H1 (cell line): Measurements from ENCODE around the gene FTHL17. TPM values are rescaled to one million over a fixed set of nuclear protein-coding genes. Genes with fewer than 3 reads are reported as not detected.

Source experiments
- CTCF ChIA-PET: fragments of 300-600 bp; sonication (Branson Sonifier 250); formaldehyde crosslinking; loops from one replicate; lab custom pipeline; 2021; ENCODE audit not compliant: partially characterized antibody; lab: Charles Lee
- POLR2A ChIA-PET: fragments of 300-600 bp; sonication (Branson Sonifier 250); formaldehyde crosslinking; loops from one replicate; lab custom pipeline; 2021; ENCODE audit warnings: inconsistent platforms; ENCODE audit not compliant: partially characterized antibody; lab: Charles Lee
- DNase-seq, 2 experiments: peaks; one replicate each; pipeline versions ENCODE4 v3.0.0 to v3.0.0-alpha.2; 2010 to 2022; ENCODE audit warnings: low spot score in 2 of 2, low read depth in 1 of 2, mixed read lengths in 1 of 2
- FAIRE-seq: peaks from 2 replicates; lab custom pipeline; 2011; peaks lifted over from hg19 to GRCh38; lab: Jason Lieb, UNC
- H2AFZ ChIP-seq: 2 replicates; pipeline ENCODE4 v1.8.1; 2012; ENCODE audit warnings: low read length, inconsistent platforms
- H2AK5ac ChIP-seq: 2 replicates; pipeline ENCODE4 v1.6.1; 2013; ENCODE audit warnings: low read depth, low read length
- H2BK120ac ChIP-seq: replicated peaks from 2 replicates; pipeline ENCODE3; 2013; ENCODE audit warnings: low read depth, low read length, inconsistent platforms
- H2BK12ac ChIP-seq: 2 replicates; pipeline ENCODE4 v1.6.1; 2013; ENCODE audit warnings: low read depth, low read length
- H2BK15ac ChIP-seq: 2 replicates; pipeline ENCODE4 v1.6.1; 2013; ENCODE audit warnings: low read length
- H2BK20ac ChIP-seq: 2 replicates; pipeline ENCODE4 v1.6.1; 2013; ENCODE audit warnings: low read length
- H2BK5ac ChIP-seq: 2 replicates; pipeline ENCODE4 v1.6.1; 2013; ENCODE audit warnings: low read depth, low read length
- H3K14ac ChIP-seq: 2 replicates; pipeline ENCODE4 v1.6.1; 2013; ENCODE audit warnings: inconsistent platforms; ENCODE audit not compliant: insufficient read length
- H3K18ac ChIP-seq: 2 replicates; pipeline ENCODE4 v1.6.1; 2013; ENCODE audit warnings: low read length; ENCODE audit errors: extremely low read depth
- H3K23ac ChIP-seq: 2 replicates; pipeline ENCODE4 v1.6.1; 2013; ENCODE audit warnings: inconsistent platforms; ENCODE audit not compliant: insufficient read length
- H3K23me2 ChIP-seq: 2 replicates; pipeline ENCODE4 v1.6.1; 2013; ENCODE audit warnings: low read depth, low read length
- H3K27ac ChIP-seq: 2 replicates; pipeline ENCODE4 v1.6.1; 2011; ENCODE audit warnings: low read depth, low read length, inconsistent platforms
- H3K27me3 ChIP-seq, 4 experiments: replicated peaks in 1 of 4; 1 replicate in 1 of 4; 2 replicates in 3 of 4; pipeline versions ENCODE4 v1.6.1 to v1.8.1; 2011 to 2013; ENCODE audit warnings: low read length in 3 of 4, mild to moderate bottlenecking in 3 of 4, inconsistent platforms in 2 of 4, mixed read lengths in 2 of 4, moderate library complexity in 1 of 4; ENCODE audit not compliant: control insufficient read depth in 3 of 4, insufficient read depth in 3 of 4; ENCODE audit errors: extremely low read depth in 1 of 4
- H3K36me3 ChIP-seq, 4 experiments: 2 replicates each; pipeline versions ENCODE4 v1.6.1 to v1.8.1; 2011 to 2013; ENCODE audit warnings: mild to moderate bottlenecking in 4 of 4, low read length in 3 of 4, moderate library complexity in 2 of 4, control low read depth in 1 of 4, inconsistent platforms in 1 of 4; ENCODE audit not compliant: insufficient read depth in 4 of 4, control insufficient read depth in 2 of 4
- H3K4ac ChIP-seq: replicated peaks from 2 replicates; pipeline ENCODE3; 2013; ENCODE audit warnings: low read length, low read depth, mixed read lengths, inconsistent platforms; ENCODE audit not compliant: insufficient read length
- H3K4me1 ChIP-seq, 4 experiments: replicated peaks in 1 of 4; 1 replicate in 1 of 4; 2 replicates in 3 of 4; pipeline versions ENCODE4 v1.6.1 to v1.8.1; 2011 to 2013; ENCODE audit warnings: low read length in 3 of 4, inconsistent platforms in 2 of 4, mixed read lengths in 1 of 4; ENCODE audit not compliant: insufficient read depth in 4 of 4, control insufficient read depth in 3 of 4
- H3K4me2 ChIP-seq, 2 experiments: 2 replicates each; pipeline versions ENCODE4 v1.6.1 to v1.8.1; 2011 to 2013; ENCODE audit warnings: low read depth in 2 of 2, low read length in 2 of 2, control low read depth in 1 of 2, inconsistent platforms in 1 of 2, mild to moderate bottlenecking in 1 of 2; ENCODE audit not compliant: insufficient read depth in 1 of 2
- H3K4me3 ChIP-seq, 4 experiments: fragments of 200-600, 300-600 bp in 1 of 4; sonication (generic), shearing (Covaris generic), sonication (Bioruptor Twin) in 1 of 4; 2 replicates each; pipeline versions ENCODE4 v1.5.1 to v1.8.1; 2011 to 2016; ENCODE audit warnings: low read length in 4 of 4, low read depth in 3 of 4, control low read depth in 2 of 4, inconsistent platforms in 2 of 4, mild to moderate bottlenecking in 2 of 4, mixed read lengths in 1 of 4, moderate library complexity in 1 of 4; ENCODE audit not compliant: insufficient read depth in 2 of 4; ENCODE audit errors: extremely low read depth in 1 of 4
- H3K56ac ChIP-seq: replicated peaks from 2 replicates; pipeline ENCODE3; 2013; ENCODE audit warnings: low read depth, mild to moderate bottlenecking, mixed read lengths, low read length, inconsistent platforms; ENCODE audit not compliant: insufficient read length
- H3K79me1 ChIP-seq: 2 replicates; pipeline ENCODE4 v1.6.1; 2013; ENCODE audit warnings: low read depth, low read length, control low read depth
- H3K79me2 ChIP-seq, 2 experiments: 2 replicates each; pipeline versions ENCODE4 v1.6.1 to v1.8.1; 2012 to 2013; ENCODE audit warnings: low read length in 2 of 2, mild to moderate bottlenecking in 2 of 2, inconsistent platforms in 1 of 2; ENCODE audit not compliant: insufficient read depth in 2 of 2, control insufficient read depth in 1 of 2
- H3K9ac ChIP-seq, 4 experiments: replicated peaks in 1 of 4; 1 replicate in 1 of 4; 2 replicates in 3 of 4; pipeline versions ENCODE4 v1.6.1 to v1.8.1; 2011 to 2013; ENCODE audit warnings: low read depth in 3 of 4, low read length in 3 of 4, control low read depth in 2 of 4, mild to moderate bottlenecking in 2 of 4, moderate library complexity in 2 of 4, inconsistent platforms in 1 of 4; ENCODE audit errors: extremely low read depth in 1 of 4
- H3K9me3 ChIP-seq, 2 experiments: 2 replicates each; pipeline versions ENCODE4 v1.6.1 to v1.8.1; 2012 to 2013; ENCODE audit warnings: mild to moderate bottlenecking in 2 of 2, moderate library complexity in 2 of 2, control low read depth in 1 of 2, inconsistent platforms in 1 of 2, low read depth in 1 of 2, low read length in 1 of 2, mixed read lengths in 1 of 2; ENCODE audit not compliant: insufficient read depth in 2 of 2
- H4K20me1 ChIP-seq, 2 experiments: replicated peaks in 1 of 2; 2 replicates each; pipeline versions ENCODE3 to v1.8.1; 2011 to 2013; ENCODE audit warnings: inconsistent platforms in 2 of 2, low read length in 2 of 2, mild to moderate bottlenecking in 1 of 2; ENCODE audit not compliant: insufficient read depth in 2 of 2, control insufficient read depth in 1 of 2
- H4K5ac ChIP-seq: 2 replicates; pipeline ENCODE4 v1.6.1; 2013; ENCODE audit warnings: low read length, low read depth, mixed read lengths, inconsistent platforms; ENCODE audit not compliant: insufficient read length
- H4K8ac ChIP-seq: 2 replicates; pipeline ENCODE4 v1.8.0; 2013; ENCODE audit warnings: mild to moderate bottlenecking, moderate library complexity, low read length, inconsistent platforms; ENCODE audit not compliant: insufficient read depth; ENCODE audit errors: extremely low read depth
- H4K91ac ChIP-seq: replicated peaks from 2 replicates; pipeline ENCODE3; 2013; ENCODE audit warnings: low read length, mixed read lengths, inconsistent platforms; ENCODE audit not compliant: insufficient read length
- ASH2L ChIP-seq: fragments of 200-600, 300-600 bp; sonication (generic); IDR thresholded peaks from one replicate; pipeline ENCODE4 v1.7.1; 2017; ENCODE audit warnings: low read length
- CHD2 ChIP-seq: IDR thresholded peaks from 2 replicates; pipeline ENCODE4 v1.6.1; 2012; ENCODE audit warnings: low read length, improper control_type of control experiment
- CTBP2 ChIP-seq: IDR thresholded peaks from 2 replicates; pipeline ENCODE4 v1.7.0; 2011; ENCODE audit warnings: borderline replicate concordance, mild to moderate bottlenecking, moderate library complexity, mixed read lengths, low read length; ENCODE audit not compliant: insufficient read depth, insufficient read length
- WGBS, 2 experiments: shearing (Covaris generic) in 1 of 2; methylation state at CpG; one replicate each; pipeline versions ENCODE4 v1.1.6 to v1.1.7; 2013 to 2015; ENCODE audit warnings: low lambda C conversion rate in 2 of 2, mixed read lengths in 2 of 2, inconsistent platforms in 1 of 2, low coverage in 1 of 2, missing lambda C conversion rate in 1 of 2; ENCODE audit not compliant: insufficient replicate concordance in 2 of 2, insufficient coverage in 1 of 2, insufficient read length in 1 of 2; ENCODE audit errors: extremely low coverage in 1 of 2, missing lambda C conversion rate in 1 of 2; 5-methylcytosine and 5-hydroxymethylcytosine counted together
- polyA plus RNA-seq, 7 experiments: library from polyadenylated mRNA; depleted of rRNA in 3 of 7; stranded (reverse) in 5 of 7; unstranded in 2 of 7; fragments of >200 nt in 5 of 7; fragments of 200-250 nt in 2 of 7; gene quantifications; 1 replicate in 5 of 7; 2 replicates in 1 of 7; 4 replicates in 1 of 7; pipeline versions ENCODE4 v1.2.1 to v1.2.3, GENCODE V29; 2011 to 2013; ENCODE audit warnings: missing spikeins in 2 of 7, mixed read lengths in 2 of 7
- total RNA-seq: library from RNA; stranded (reverse); fragmentation: NEBNext Ultra II Directional; extraction: Animal tissue kit (Norgen Biotek cat#: 25700); gene quantifications from 2 replicates; pipeline ENCODE4 v1.2.1, GENCODE V29; 2021
- TF ChIP-seq, protein P1 (sequence below): IDR thresholded peaks from 2 replicates; pipeline ENCODE4 v1.6.1; 2012; ENCODE audit warnings: inconsistent platforms

The FTHL17 gene
- total and polyA plus RNA-seq, 2 of the 8 experiments (the other 6 are each of a cell fraction or from before 2014, with no cell fraction given), result not detected

DNA sequence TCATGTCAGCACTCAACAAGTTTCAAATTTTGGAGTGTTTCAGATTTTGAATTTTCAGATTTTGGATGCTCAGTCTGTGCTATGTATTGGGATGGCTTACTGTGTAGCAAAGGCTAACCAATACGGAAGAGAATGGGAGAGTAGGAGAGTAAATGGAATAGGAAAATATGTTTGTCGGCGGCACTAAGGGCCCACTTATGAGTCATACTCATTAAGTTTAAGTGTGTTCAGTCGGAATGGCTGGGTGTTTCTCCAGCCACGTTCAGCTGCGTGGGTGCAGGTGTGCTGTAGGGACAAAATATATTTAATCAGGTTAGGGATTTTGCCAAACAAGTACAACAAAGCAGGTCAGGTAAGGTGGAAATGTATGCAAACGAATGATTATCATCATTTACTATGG lies 13.6 kb downstream of the FTHL17 start:
- Histone ChIP-seq H3K4ac (no peak overlapping the region), H3K14ac (no peak overlapping the region), H4K91ac (no peak overlapping the region), H2AFZ (no peak overlapping the region), H4K8ac (no peak overlapping the region), H2BK20ac (no peak overlapping the region), H4K5ac (no peak overlapping the region), H3K79me2 (no peaks in the 10 kb centered on the region), H3K9me3 (no peaks in the 10 kb centered on the region), H2BK15ac (no peak overlapping the region), H3K9ac (no peak overlapping the region), H3K56ac (no peak overlapping the region), H2AK5ac (no peak overlapping the region), H2BK120ac (no peak overlapping the region), H3K79me1 (no peaks in the 10 kb centered on the region), H4K20me1 (no peaks in the 10 kb centered on the region), H3K36me3 (no peaks in the 10 kb centered on the region), H2BK5ac (no peak overlapping the region), H3K27me3 (no peaks in the 10 kb centered on the region), H3K4me2 (no peak overlapping the region), H3K18ac (no peak overlapping the region), H3K27ac (no peak overlapping the region), H3K23ac (no peak overlapping the region), H3K23me2 (no peaks in the 10 kb centered on the region), H3K4me3 (no peak overlapping the region), H2BK12ac (no peak overlapping the region), H3K4me1 (no peaks in the 10 kb centered on the region)
- TF ChIP-seq, protein P1, sequence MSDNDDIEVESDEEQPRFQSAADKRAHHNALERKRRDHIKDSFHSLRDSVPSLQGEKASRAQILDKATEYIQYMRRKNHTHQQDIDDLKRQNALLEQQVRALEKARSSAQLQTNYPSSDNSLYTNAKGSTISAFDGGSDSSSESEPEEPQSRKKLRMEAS, result no peak
- no peak for TF ChIP-seq ASH2L
- no peak for TF ChIP-seq CHD2
- no peak for TF ChIP-seq CTBP2
- 91% methylated on average over 4 of the region's 7 CpGs; no CpG with 5 or more reads in 1 of the 2 experiments for WGBS, 2 experiments
- FAIRE-seq, result no peak
- no peak for DNase-seq
- ChIA-PET CTCF (no interaction called here), POLR2A (no interaction called here)
